PFSK-1 (cell line): Measurements from ENCODE around the gene IL18R1.

ENCODE experiments used
- FOXP2 ChIP-seq: optimal IDR thresholded peaks from 2 replicates; pipeline ENCODE3; 2011; ENCODE audit warnings: borderline replicate concordance, control low read depth, inconsistent platforms; ENCODE audit not compliant: insufficient read depth; ENCODE audit errors: extremely low read length, extremely low read depth
- POLR2AphosphoS5 ChIP-seq: IDR thresholded peaks from 2 replicates; pipeline ENCODE4 v1.6.1; 2012; ENCODE audit warnings: low read depth, mild to moderate bottlenecking, control low read depth, low read length, moderate library complexity
- SIN3A ChIP-seq: IDR thresholded peaks from 2 replicates; pipeline ENCODE4 v1.6.1; 2012; ENCODE audit warnings: mild to moderate bottlenecking, low read length, moderate library complexity, borderline replicate concordance; ENCODE audit not compliant: insufficient read depth
- TAF1 ChIP-seq: IDR thresholded peaks from 2 replicates; pipeline ENCODE4 v1.6.1; 2012; ENCODE audit warnings: low read length, control low read depth, borderline replicate concordance; ENCODE audit not compliant: insufficient read depth
- TF ChIP-seq, protein P1 (sequence below), 2 experiments: IDR thresholded peaks; 2 replicates each; pipeline versions ENCODE4 v1.6.1 to v1.8.0; 2011 to 2012; ENCODE audit warnings: low read depth in 2 of 2, low read length in 2 of 2, control low read depth in 1 of 2, inconsistent platforms in 1 of 2, mild to moderate bottlenecking in 1 of 2, moderate library complexity in 1 of 2; ENCODE audit not compliant: insufficient read depth in 1 of 2

The IL18R1 gene

DNA sequence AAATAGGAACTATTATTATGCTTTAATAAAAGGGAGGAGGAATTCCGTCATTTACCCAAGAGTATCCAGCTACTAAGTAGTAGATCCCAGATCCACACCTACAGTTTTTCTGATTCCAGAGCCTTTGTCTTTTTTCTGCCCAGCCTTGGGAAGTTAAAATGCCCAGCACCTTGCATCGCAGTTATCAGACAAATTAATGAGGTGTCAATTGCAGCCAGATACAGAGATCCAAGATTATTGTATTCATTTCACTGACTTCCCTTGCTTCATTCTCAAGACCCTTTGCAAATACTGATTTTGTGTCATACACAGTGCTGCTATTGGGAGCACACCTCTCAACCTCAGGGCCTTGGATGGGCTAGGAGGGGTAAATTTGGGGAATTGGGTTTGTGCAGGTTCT lies 1.1 kb downstream of the IL18R1 start:
- no peak for TF ChIP-seq SIN3A
- TF ChIP-seq, protein P1, sequence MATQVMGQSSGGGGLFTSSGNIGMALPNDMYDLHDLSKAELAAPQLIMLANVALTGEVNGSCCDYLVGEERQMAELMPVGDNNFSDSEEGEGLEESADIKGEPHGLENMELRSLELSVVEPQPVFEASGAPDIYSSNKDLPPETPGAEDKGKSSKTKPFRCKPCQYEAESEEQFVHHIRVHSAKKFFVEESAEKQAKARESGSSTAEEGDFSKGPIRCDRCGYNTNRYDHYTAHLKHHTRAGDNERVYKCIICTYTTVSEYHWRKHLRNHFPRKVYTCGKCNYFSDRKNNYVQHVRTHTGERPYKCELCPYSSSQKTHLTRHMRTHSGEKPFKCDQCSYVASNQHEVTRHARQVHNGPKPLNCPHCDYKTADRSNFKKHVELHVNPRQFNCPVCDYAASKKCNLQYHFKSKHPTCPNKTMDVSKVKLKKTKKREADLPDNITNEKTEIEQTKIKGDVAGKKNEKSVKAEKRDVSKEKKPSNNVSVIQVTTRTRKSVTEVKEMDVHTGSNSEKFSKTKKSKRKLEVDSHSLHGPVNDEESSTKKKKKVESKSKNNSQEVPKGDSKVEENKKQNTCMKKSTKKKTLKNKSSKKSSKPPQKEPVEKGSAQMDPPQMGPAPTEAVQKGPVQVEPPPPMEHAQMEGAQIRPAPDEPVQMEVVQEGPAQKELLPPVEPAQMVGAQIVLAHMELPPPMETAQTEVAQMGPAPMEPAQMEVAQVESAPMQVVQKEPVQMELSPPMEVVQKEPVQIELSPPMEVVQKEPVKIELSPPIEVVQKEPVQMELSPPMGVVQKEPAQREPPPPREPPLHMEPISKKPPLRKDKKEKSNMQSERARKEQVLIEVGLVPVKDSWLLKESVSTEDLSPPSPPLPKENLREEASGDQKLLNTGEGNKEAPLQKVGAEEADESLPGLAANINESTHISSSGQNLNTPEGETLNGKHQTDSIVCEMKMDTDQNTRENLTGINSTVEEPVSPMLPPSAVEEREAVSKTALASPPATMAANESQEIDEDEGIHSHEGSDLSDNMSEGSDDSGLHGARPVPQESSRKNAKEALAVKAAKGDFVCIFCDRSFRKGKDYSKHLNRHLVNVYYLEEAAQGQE (IDR thresholded peaks at IDR 0.05; ENCODE audit: insufficient read depth in 1 of 2, low read depth in 2 of 2, low read length in 2 of 2) = no peak
- TF ChIP-seq TAF1 = no peak
- no peak for TF ChIP-seq FOXP2
- no peak for TF ChIP-seq POLR2AphosphoS5

DNA sequence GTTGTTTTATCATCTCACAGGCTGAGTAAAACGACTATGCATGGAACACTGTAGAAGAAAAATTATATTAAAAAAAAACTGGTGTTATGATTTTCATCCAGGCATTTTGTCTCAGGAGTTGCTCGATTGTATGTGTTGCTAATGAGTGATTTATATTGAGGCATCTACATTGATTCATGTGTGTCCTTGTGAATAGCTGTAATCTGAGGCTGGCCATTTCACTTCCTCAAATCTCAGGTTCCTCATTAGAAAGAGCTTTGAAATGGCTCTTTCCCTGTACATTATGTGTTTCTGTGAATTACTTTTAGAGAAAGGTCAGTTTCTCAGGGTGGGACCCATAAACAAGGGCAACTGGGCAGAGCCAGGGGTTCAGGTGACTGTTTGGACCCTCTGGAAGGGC lies 2.3 kb downstream of the IL18R1 start:
- TF ChIP-seq SIN3A (no peak), POLR2AphosphoS5 (no peak), TAF1 (no peak), FOXP2 (no peak)
- TF ChIP-seq, protein P1 (IDR thresholded peaks at IDR 0.05; ENCODE audit: insufficient read depth in 1 of 2, low read depth in 2 of 2, low read length in 2 of 2) = no peak

DNA sequence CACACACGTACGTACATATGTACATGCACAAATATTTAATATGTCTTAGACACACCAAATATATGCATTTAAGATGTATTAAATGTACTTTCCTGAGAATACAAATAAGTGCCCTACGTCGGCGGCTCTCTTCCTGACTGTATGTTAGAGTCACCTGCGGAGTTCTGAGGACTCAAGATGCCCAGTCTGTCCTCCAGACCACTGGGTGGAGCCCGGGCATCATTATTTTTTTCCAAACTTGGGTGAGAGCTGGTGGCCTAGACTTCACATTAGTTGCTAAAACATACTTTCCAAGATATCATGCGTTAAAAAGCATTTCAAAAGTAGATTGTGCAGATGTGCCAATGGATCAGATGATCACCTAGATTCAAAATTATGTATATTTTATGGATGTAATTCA lies 2.9 kb downstream of the IL18R1 start:
- TF ChIP-seq, protein P1 (IDR thresholded peaks at IDR 0.05; ENCODE audit: insufficient read depth in 1 of 2, low read depth in 2 of 2, low read length in 2 of 2) = no peak
- no peak for TF ChIP-seq FOXP2
- no peak for TF ChIP-seq TAF1
- no peak for TF ChIP-seq POLR2AphosphoS5
- no peak for TF ChIP-seq SIN3A

DNA sequence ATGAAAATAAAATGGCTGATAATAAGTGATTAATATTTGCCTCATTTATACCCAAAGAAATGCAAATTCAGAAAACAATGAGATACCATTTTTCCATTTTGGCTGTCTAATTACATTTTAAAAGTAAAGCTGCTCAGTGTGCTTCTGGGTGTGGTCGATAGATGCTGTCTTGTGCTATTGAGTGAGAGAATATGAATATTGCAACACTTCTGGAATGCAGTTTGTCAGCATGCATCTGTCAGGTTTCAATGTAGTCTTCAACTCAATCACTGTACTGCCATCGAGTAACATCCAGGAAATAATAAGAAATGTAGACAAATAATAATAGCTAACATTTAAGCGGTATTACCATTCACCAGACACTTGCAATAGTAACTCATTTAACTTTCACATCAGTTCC lies 3.9 kb downstream of the IL18R1 start:
- TF ChIP-seq POLR2AphosphoS5 = no peak
- TF ChIP-seq TAF1 = no peak
- no peak for TF ChIP-seq SIN3A
- TF ChIP-seq, protein P1 (IDR thresholded peaks at IDR 0.05; ENCODE audit: insufficient read depth in 1 of 2, low read depth in 2 of 2, low read length in 2 of 2) = no peak
- no peak for TF ChIP-seq FOXP2

DNA sequence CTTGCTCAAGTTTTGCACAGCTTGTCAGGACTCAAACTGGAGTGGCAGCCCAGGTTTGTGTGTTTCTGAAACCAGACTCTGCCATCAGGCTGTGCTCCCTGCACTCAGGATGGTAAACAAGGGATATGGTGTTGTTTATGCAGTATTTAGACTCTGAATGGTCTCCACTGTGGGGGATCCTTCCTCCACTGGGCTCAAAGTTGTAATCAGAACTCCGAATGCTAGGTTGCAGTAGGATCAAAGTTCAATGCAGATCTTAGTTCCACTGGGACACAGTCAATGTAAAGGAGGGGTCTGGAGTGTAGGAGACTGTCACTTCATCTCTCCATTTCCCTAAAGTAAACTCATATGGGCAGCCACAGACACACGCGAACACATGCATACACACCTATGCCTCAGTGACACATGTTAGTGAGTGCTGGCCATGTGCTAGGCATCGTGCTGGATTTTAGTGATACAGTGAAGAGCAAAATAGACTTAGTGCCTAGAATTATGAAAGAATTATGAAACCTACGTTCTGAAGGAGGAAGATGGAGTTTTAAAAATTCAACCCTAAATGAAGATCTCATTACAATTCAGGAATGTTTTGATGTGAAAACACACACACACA lies 6.1 kb downstream of the IL18R1 start:
- TF ChIP-seq POLR2AphosphoS5 (no peak), TAF1 (no peak), FOXP2 (no peak), SIN3A (no peak)
- TF ChIP-seq, protein P1 (IDR thresholded peaks at IDR 0.05; ENCODE audit: insufficient read depth in 1 of 2, low read depth in 2 of 2, low read length in 2 of 2) = no peak
